Measurements from ENCODE around the gene EHD1. TPM values are rescaled to one million over a fixed set of nuclear protein-coding genes. Genes with fewer than 3 reads are reported as not detected.

The EHD1 gene
- total RNA-seq, 1 donor from 2014 or later = 27.6 TPM

DNA sequence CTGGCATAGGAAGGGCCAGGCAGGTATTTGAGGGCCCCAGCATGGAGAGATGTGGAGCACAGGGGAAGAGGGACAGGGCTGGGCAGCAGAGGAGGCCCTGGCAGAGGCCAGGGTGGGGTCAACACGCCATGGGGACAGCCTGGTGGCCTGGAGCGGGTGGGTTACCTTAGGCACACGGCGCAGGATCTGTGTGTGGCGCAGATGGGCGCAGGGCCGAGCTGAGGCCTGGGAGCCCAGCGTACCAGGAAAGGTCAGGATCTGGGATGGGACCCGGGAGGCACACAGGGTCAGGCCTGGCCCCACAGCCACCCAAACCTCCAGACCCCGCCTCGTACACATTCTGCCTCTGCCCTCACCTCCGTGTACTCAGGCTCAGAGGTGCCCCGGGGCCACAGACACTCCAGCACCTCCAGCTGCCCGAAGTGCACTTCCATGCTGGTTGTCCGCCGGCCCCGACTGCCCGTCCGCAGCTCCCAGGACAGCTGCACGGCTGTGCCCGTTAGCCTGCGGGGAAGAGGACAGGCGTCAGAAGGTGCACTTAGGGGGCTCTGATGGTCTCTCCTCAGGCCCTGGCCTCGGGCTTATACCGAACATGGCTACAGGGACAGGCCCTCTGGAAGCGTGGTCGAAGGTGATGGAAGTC, 32.2 kb upstream of the EHD1 start:
- no peak for DNase-seq (ENCODE audit: low read depth in 2 of 2)

- no peak for DNase-seq (ENCODE audit: low read depth in 2 of 2)
Measured at GRCh38 chr11:64909653-64910343, 31.4 kb upstream of the EHD1 start.

DNA sequence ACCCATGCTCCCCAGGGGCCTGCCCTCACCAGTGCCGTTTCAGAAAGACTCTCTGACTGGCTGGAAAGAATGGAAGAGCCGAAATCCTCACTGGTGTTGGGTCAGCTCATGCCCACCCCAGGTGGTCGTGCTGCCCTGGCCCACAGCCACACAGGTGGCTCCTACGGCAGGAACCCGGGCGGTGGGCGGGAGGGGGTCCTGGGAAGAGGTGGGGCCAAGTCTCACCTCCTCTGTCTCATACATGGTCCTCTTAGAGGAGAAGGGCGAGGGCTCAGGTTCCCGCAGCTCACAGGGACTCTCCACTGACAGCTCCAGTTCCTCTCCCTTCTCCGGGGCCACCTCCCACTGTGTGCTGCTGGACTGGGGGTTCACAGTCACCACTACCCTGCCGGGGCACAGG, 30.3 kb upstream of the EHD1 start:
- DNase-seq (ENCODE audit: low read depth in 2 of 2) = no peak

GRCh38 chr11:64906314-64906635, 27.9 kb upstream of the EHD1 start:
- DNase-seq (ENCODE audit: low read depth in 2 of 2) = no peak

- no peak for DNase-seq (ENCODE audit: low read depth in 2 of 2)
Measured at GRCh38 chr11:64905516-64906313, 27.3 kb upstream of the EHD1 start.

DNA sequence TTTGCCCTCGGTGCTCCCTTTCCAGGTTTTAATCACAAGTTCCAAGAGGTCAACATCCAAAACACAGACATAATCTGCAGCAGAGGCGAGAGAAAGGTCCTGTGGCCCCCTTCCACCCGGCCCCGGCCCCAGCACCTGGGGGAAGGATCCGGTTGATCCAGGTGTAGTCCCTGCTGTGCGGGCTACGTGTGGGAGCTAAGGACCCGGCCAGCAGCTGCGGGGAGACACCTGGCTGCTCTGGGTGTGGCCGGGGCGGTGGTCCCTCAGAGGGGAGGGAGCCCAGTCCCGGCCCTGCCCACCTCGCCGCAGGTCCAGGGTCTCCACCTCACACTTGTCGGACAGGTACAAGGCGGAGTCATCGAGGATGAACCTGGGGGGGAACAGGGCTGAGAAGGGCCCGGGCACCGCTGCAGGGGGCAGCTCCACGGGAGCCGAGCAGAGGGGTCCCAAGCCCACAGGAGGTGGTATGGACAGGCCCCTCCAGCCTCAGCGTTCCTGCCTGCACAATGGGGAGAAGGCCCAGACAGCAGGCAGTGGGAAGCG, 24.9 kb upstream of the EHD1 start:
- no peak for DNase-seq (ENCODE audit: low read depth in 2 of 2)

GRCh38 chr11:64902102-64902900, 23.9 kb upstream of the EHD1 start:
- DNase-seq (ENCODE audit: low read depth in 2 of 2) = no peak

- no peak for DNase-seq (ENCODE audit: low read depth in 2 of 2)
Measured at GRCh38 chr11:64900774-64901173, 22.4 kb upstream of the EHD1 start.

GRCh38 chr11:64900263-64900678, 21.9 kb upstream of the EHD1 start:
- peak; percentile 27 to 48 for DNase-seq (ENCODE audit: low read depth in 2 of 2)

GRCh38 chr11:64898541-64898940, 20.1 kb upstream of the EHD1 start:
- DNase-seq (ENCODE audit: low read depth in 2 of 2) = no peak

GRCh38 chr11:64898076-64898445, 19.6 kb upstream of the EHD1 start:
- DNase-seq (ENCODE audit: low read depth in 2 of 2) = no peak

DNA sequence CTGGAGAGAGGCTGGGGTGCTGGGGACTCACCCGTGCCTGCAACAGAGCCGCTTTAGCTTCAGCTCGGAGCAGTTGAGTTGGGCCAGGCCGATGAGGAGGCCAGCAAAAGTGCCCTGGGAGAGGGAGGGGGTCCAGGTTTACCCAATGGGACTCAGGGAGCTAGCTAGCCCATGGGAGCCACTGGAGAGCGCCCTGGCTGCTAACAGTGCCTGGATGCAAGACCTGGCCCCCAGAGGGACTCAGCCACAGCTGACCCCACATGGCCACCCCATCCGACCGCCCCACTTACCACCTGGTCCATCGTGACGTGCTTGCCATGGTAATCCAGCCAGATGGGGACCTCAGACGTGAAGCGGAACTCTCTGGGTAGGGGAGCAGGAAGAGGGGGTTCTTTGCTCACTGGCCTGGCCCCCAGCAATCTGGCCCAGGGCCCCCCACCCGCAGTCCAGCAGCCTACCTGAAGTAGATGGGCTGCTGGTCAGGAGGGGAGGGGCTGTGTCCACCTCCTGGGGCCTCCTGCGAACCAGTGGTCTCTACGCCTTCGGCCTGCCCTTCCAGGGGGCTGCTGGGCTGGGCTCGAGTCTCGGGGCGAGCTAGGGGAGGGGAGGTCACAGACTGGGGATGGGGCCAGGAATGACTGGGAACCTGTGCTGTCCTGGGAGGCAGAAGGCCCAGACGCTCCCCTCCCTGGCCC, 19.1 kb upstream of the EHD1 start:
- DNase-seq (ENCODE audit: low read depth in 2 of 2) = no peak

GRCh38 chr11:64896448-64897022, 18.1 kb upstream of the EHD1 start:
- no peak for DNase-seq (ENCODE audit: low read depth in 2 of 2)

DNA sequence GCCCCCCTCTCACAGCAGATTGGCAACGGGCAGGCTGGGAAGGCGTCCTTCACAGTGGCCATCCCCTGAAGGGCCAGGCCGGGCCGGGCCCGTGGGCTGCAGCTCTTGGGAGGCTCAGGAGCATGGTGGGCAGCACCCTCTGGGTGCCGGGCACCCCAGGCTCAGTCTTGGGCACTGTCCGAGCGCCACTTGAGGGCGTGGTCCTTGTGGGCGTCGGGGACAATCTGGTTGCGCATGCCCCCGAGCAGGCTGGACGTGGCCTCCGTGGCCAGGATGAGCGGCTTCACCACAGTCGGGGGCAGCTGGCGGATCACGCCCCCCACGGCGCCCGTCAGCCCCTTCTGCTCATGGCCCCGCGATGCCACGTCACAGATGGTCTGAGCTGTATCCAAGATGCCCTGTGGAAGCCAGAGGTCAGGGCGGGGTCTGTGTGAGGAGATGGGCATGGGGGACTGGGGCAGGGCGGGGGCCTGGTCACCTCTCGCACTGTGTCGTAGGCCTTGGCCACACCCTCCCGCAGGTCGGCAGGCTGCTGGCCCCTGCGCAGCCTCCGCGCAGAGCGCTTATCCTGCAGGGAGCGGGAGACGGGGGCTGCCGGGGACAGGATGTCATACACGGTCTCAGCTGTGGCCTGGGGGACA, 16.5 kb upstream of the EHD1 start:
- no peak for DNase-seq (ENCODE audit: low read depth in 2 of 2)

DNA sequence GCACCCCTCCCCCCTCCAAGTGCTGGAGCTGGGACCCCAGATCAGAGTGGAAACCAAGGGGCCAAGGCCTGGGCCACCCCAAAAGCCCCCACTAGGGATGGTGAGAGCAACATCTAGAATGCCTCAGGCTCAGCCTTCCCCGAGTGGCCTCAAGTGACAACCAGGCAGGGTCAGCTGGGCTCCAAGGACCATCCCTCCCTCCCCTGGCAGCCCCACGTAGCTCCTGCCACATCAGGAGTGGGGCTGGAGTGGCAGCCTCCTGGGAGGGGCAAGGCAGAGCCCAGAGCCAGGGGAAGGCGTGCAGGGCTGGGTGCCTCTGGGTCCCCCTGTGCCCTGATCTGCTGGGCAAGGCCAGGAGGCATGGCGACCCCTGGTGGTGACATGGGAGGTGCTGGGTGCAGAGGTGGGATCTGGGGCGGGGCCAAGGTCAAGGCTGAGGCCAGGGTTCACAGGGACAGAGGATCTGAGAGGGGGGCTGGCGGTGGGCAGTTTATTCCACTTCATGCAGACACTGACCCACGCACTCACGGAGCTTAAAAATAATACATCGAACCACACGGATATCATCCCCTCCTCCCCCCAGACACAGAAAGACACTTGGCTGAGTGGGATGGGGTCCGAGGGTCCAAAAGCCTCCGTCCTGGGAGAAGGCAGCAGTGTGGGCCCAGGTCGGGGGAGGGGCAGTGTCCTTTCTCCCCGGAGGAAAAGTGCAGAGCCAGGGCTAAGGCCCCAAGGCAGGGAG, 15.8 kb upstream of the EHD1 start:
- peak; percentile 68 to 76 for DNase-seq (ENCODE audit: low read depth in 2 of 2)

DNA sequence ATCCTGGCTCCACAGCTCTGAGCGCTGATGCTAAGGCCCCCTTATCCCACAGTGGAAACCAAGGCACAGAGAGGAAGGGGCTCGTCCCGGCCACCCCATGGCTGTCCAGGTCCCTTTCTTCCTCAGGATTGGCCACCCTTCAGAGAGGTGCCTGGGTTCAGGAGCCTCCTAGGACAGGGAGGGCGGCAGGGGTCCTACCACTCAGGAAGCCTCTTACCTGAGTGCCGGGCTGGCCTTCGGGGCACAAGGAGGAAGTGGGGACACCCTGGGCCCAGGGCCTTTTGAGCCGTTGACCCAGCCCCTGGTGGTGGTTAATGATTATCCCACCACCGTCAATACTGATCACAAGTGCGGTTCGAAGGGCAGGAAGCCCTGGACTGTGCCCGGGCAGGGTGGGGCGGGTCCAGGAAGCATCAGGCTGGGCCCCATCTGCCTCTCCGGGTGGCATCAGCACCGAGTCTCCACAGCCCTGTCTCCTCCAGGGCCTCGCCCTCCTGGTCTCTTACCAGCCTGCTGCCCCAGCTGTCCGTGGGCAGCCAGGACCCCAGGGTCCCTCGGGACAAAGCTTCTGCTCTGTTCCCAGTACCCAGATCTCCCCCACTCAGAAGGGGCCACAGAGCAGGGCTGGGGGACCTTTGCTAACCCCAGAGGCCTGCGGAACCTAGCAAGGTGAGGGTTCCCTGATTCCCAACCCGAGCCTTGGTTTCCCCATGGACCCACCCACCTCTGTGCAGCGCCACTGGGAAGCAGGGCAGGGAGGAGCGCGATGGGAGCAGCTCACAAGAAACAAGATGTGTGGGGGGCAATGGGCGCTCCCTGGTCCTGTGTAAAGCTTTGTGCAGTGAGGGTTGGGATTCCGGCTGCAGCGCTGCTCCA, 15.0 kb upstream of the EHD1 start:
- no peak for DNase-seq (ENCODE audit: low read depth in 2 of 2)

- no peak for DNase-seq (ENCODE audit: low read depth in 2 of 2)
Measured at GRCh38 chr11:64892838-64893193, 14.4 kb upstream of the EHD1 start.

GRCh38 chr11:64892411-64892831, 14.0 kb upstream of the EHD1 start:
- peak in 1 of 2 donors; percentile 29 for DNase-seq (ENCODE audit: low read depth in 2 of 2)

GRCh38 chr11:64891880-64892279, 13.5 kb upstream of the EHD1 start:
- DNase-seq (ENCODE audit: low read depth in 2 of 2) = no peak
